WTC11 (cell line): ENCODE data around the gene SGPP2.

ENCODE experiments used
- ATF6 ChIP-seq: sonication (generic); formaldehyde crosslinking; IDR thresholded peaks from 2 replicates; pipeline ENCODE4 v1.8.1; 2023; ENCODE audit warnings: mild to moderate bottlenecking, missing genetic modification reagents
- CTCF ChIP-seq: fragments of 200-600 bp; IDR thresholded peaks from 2 replicates; pipeline ENCODE4 v1.8.0; 2022; ENCODE audit warnings: antibody characterized with exemption

- TF ChIP-seq CTCF = no peak
- no peak for TF ChIP-seq ATF6 (CRISPR knock-in tag)
Observed at GRCh38 chr2:222421626-222422025, 2.7 kb upstream of the SGPP2 start.
